22Rv1 (cell line): Measurements from ENCODE around the gene PTPRC.

Source experiments
- ZFX ChIP-seq: fragments of 450-650 bp; IDR thresholded peaks from 2 replicates; pipeline ENCODE4 v1.6.1; 2017; ENCODE audit warnings: antibody characterized with exemption, borderline replicate concordance
- TF ChIP-seq, protein P1 (sequence below): fragments of 450-650 bp; IDR thresholded peaks from 2 replicates; pipeline ENCODE4 v1.5.1; 2017; ENCODE audit warnings: mild to moderate bottlenecking

DNA sequence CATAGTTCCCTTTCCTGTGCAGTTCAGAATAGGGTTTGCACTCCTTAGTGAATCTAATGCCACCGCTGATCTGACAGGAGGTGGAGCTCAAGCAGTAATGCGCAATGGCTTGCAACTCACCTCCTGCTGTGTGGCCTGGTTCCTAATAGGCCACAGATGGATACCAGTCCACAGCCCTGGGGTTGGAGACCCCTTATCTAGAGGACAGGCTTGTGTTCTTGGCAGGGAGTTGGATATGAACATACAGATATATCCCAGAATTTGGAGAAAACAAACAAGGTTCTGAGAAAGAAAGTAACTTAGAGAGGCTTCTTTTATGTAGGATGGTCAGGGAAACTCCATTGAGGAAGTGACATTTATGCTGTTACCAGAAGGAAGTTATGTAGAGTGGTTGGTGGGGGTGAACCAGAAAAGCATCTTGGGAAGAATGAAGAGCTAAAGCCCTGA, 5.1 kb upstream of the PTPRC start:
- TF ChIP-seq, protein P1, sequence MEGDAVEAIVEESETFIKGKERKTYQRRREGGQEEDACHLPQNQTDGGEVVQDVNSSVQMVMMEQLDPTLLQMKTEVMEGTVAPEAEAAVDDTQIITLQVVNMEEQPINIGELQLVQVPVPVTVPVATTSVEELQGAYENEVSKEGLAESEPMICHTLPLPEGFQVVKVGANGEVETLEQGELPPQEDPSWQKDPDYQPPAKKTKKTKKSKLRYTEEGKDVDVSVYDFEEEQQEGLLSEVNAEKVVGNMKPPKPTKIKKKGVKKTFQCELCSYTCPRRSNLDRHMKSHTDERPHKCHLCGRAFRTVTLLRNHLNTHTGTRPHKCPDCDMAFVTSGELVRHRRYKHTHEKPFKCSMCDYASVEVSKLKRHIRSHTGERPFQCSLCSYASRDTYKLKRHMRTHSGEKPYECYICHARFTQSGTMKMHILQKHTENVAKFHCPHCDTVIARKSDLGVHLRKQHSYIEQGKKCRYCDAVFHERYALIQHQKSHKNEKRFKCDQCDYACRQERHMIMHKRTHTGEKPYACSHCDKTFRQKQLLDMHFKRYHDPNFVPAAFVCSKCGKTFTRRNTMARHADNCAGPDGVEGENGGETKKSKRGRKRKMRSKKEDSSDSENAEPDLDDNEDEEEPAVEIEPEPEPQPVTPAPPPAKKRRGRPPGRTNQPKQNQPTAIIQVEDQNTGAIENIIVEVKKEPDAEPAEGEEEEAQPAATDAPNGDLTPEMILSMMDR = no peak
- TF ChIP-seq ZFX = no peak
